Gastrocnemius medialis (tissue), 4 donors: ENCODE measurements around the gene IFITM5.

Experiments
- CTCF ChIP-seq, 5 experiments: fragments of 450-650 bp in 3 of 5; fragments of 200-600 bp in 2 of 5; sonication (generic) in 2 of 5; IDR thresholded peaks in 4 of 5; conservative IDR thresholded peaks in 1 of 5; 1 replicate in 4 of 5; 2 replicates in 1 of 5; pipeline ENCODE4 v1.5.1; 2016 to 2019; ENCODE audit warnings: antibody characterized with exemption in 5 of 5, mild to moderate bottlenecking in 3 of 5, moderate library complexity in 3 of 5
- POLR2A ChIP-seq, 2 donors: fragments of 450-650 bp; IDR thresholded peaks; one replicate each; pipeline ENCODE4 v1.6.1; 2017; ENCODE audit warnings: antibody characterized with exemption in 2 of 2, mild to moderate bottlenecking in 2 of 2, moderate library complexity in 2 of 2

GRCh38 chr11:288478-289397, 10.6 kb downstream of the IFITM5 start, which contains the start of gene PGGHG:
- TF ChIP-seq CTCF (IDR thresholded peaks at IDR 0.05 in 4 of 5, conservative IDR thresholded peaks at IDR 0.05 in 1 of 5) (no peak), POLR2A (IDR thresholded peaks at IDR 0.05) (no peak)
